ENCODE measurements around the gene PRCD.

DNA sequence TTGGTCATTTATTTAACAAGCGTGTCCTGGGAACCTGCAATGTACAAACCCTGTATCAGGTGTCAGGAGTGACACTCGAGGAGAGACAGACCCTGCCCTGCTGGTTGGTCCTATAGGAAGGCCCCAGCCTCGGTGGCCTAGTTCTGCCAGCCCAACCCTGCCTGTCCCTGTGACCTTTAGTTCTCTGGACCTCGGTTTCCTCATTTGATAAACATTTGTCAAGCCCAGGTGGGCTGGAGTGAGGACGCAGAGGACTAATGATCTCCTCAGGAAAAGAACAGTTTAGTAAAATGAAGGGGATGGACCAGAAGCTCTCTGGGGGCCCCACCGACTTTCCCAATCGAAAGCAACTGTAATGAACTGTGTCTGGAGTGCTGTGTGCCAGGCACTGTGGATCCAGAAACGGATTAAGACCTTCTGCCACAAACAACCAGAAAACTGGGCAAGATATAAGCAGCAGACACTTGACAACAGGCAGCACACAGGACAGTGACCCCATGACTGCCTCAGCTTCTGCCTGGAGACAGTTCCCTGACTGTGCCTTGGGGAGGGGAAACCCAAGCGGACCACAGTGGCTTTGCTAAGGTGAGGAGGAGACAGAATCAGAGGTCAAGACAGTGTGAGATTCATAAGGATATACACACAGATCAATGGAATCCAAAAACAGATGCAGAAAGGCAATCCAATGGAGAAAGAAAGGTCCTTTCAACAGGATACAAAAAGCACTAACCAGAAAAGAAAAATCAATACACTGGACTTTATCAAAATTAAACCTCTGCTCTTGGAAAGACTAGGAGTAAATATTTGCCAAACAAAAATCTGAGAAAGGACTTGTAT lies 8.8 kb downstream of the PRCD start:
- no peak for TF ChIP-seq CTCF (IDR thresholded peaks at IDR 0.05)
- no peak for TF ChIP-seq POLR2A (IDR thresholded peaks at IDR 0.05)

All from testis (tissue), 2 donors.